ENCODE measurements around the gene PDSS2.

- TF ChIP-seq FOXP2 (optimal IDR thresholded peaks at IDR 0.05; ENCODE audit: borderline replicate concordance, extremely low read depth, extremely low read length, insufficient read depth), result no peak
- no peak for TF ChIP-seq POLR2AphosphoS5 (IDR thresholded peaks at IDR 0.05; ENCODE audit: low read depth, low read length)
- TF ChIP-seq REST (IDR thresholded peaks at IDR 0.05; ENCODE audit: insufficient read depth in 1 of 2, low read depth in 2 of 2, low read length in 2 of 2), result no peak
- TF ChIP-seq TAF1 (IDR thresholded peaks at IDR 0.05; ENCODE audit: borderline replicate concordance, insufficient read depth, low read length), result no peak
- TF ChIP-seq SIN3A (IDR thresholded peaks at IDR 0.05; ENCODE audit: borderline replicate concordance, insufficient read depth, low read length), result no peak
Observed at GRCh38 chr6:107408714-107409113, 50.6 kb downstream of the PDSS2 start.

Measured in PFSK-1 (cell line).